Measurements from ENCODE around the gene PITPNC1.

DNA sequence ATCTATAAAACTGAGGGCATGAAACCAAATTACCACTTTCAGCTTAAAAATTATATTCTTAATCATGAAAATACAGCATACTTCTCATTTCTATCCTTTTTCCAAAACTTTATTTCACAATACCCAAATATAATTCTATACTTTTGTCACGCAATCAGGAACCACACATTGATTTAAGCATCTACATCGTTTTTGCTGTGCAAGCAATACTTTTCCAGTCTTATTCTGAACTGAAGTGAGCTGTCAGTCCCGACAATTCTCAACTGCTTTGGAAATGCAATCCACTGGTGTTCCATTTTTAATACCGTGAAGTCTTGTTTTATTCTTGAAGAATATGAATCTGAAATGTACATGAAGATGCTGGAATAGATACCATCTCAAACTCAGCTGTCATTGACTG lies 280.5 kb downstream of the PITPNC1 start:
- TF ChIP-seq, protein P1, sequence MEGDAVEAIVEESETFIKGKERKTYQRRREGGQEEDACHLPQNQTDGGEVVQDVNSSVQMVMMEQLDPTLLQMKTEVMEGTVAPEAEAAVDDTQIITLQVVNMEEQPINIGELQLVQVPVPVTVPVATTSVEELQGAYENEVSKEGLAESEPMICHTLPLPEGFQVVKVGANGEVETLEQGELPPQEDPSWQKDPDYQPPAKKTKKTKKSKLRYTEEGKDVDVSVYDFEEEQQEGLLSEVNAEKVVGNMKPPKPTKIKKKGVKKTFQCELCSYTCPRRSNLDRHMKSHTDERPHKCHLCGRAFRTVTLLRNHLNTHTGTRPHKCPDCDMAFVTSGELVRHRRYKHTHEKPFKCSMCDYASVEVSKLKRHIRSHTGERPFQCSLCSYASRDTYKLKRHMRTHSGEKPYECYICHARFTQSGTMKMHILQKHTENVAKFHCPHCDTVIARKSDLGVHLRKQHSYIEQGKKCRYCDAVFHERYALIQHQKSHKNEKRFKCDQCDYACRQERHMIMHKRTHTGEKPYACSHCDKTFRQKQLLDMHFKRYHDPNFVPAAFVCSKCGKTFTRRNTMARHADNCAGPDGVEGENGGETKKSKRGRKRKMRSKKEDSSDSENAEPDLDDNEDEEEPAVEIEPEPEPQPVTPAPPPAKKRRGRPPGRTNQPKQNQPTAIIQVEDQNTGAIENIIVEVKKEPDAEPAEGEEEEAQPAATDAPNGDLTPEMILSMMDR (IDR thresholded peaks at IDR 0.05): no peak
- TF ChIP-seq POLR2AphosphoS5 (IDR thresholded peaks at IDR 0.05): no peak

All from esophagus muscularis mucosa (tissue), 3 donors.